HepG2 (cell line): ENCODE measurements around the gene CHPF. TPM values are rescaled to one million over a fixed set of nuclear protein-coding genes. Genes with fewer than 3 reads are reported as not detected.

Source experiments
- BORCS8-MEF2B ChIP-seq: sonication (generic); formaldehyde crosslinking; IDR thresholded peaks from 2 replicates; pipeline ENCODE4 v1.8.0; 2022; ENCODE audit warnings: mild to moderate bottlenecking, missing genetic modification reagents
- E2F5 ChIP-seq: sonication (generic); formaldehyde crosslinking; conservative IDR thresholded peaks from 2 replicates; pipeline ENCODE4 v1.4.0; 2020; ENCODE audit warnings: missing genetic modification reagents
- ELF1 ChIP-seq: sonication (generic); formaldehyde crosslinking; IDR thresholded peaks from 2 replicates; pipeline ENCODE4 v1.4.0; 2020; ENCODE audit warnings: missing genetic modification reagents
- FOXO1 ChIP-seq: sonication (generic); formaldehyde crosslinking; IDR thresholded peaks from 2 replicates; pipeline ENCODE4 v1.4.0; 2020; ENCODE audit warnings: missing genetic modification reagents
- FOXP4 ChIP-seq: sonication (generic); formaldehyde crosslinking; IDR thresholded peaks from 2 replicates; pipeline ENCODE4 v1.4.0; 2020; ENCODE audit warnings: missing genetic modification reagents
- GPN1 ChIP-seq: sonication (generic); formaldehyde crosslinking; IDR thresholded peaks from 2 replicates; pipeline ENCODE4 v1.5.1; 2020; ENCODE audit warnings: missing genetic modification reagents, borderline replicate concordance
- LCORL ChIP-seq, 2 experiments: fragments of 450-650 bp in 1 of 2; sonication (generic) in 1 of 2; formaldehyde crosslinking in 1 of 2; IDR thresholded peaks; 2 replicates each; pipeline versions ENCODE4 v1.5.0 to v1.6.1; 2017 to 2020; ENCODE audit warnings: antibody characterized with exemption in 1 of 2, missing genetic modification reagents in 1 of 2
- MAZ ChIP-seq, 2 experiments: sonication (generic) in 1 of 2; formaldehyde crosslinking in 1 of 2; IDR thresholded peaks; 2 replicates each; pipeline versions ENCODE4 v1.5.0 to v1.6.1; 2012 to 2020; ENCODE audit warnings: low read depth in 2 of 2, mild to moderate bottlenecking in 2 of 2, borderline replicate concordance in 1 of 2, improper control_type of control experiment in 1 of 2, low read length in 1 of 2, missing genetic modification reagents in 1 of 2, moderate library complexity in 1 of 2
- NCOR1 ChIP-seq: fragments of 200-600 bp; sonication (generic); IDR thresholded peaks from 2 replicates; pipeline ENCODE4 v1.7.0; 2017; ENCODE audit warnings: antibody characterized with exemption, low read length, borderline replicate concordance
- NR2F1 ChIP-seq, 2 experiments: fragments of 450-650 bp in 1 of 2; formaldehyde crosslinking in 1 of 2; IDR thresholded peaks; 2 replicates each; pipeline versions ENCODE4 v1.5.0 to v1.6.1; 2016 to 2020; ENCODE audit warnings: mild to moderate bottlenecking in 1 of 2, missing compliant biosample characterization in 1 of 2, missing genetic modification reagents in 1 of 2, moderate library complexity in 1 of 2
- PATZ1 ChIP-seq: sonication (generic); formaldehyde crosslinking; IDR thresholded peaks from 2 replicates; pipeline ENCODE4 v1.4.0; 2020; ENCODE audit warnings: missing genetic modification reagents
- POLR2G ChIP-seq: fragments of 200-400 bp; formaldehyde crosslinking; IDR thresholded peaks from 2 replicates; pipeline ENCODE4 v1.6.1; 2018; ENCODE audit warnings: mild to moderate bottlenecking, low read depth, low read length, moderate library complexity
- RXRB ChIP-seq: IDR thresholded peaks from 2 replicates; pipeline ENCODE4 v1.6.1; 2016; ENCODE audit warnings: borderline replicate concordance, missing genetic modification reagents, missing compliant biosample characterization
- SAP130 ChIP-seq: IDR thresholded peaks from 2 replicates; pipeline ENCODE4 v1.6.1; 2016; ENCODE audit warnings: low read depth
- TOPORS ChIP-seq: sonication (generic); formaldehyde crosslinking; IDR thresholded peaks from 2 replicates; pipeline ENCODE4 v1.8.0; 2023; ENCODE audit warnings: mild to moderate bottlenecking, missing genetic modification reagents
- ZNF281 ChIP-seq: sonication (generic); formaldehyde crosslinking; IDR thresholded peaks from 2 replicates; pipeline ENCODE4 v1.4.0; 2020; ENCODE audit warnings: missing genetic modification reagents, borderline replicate concordance
- ZNF296 ChIP-seq: sonication (generic); formaldehyde crosslinking; conservative IDR thresholded peaks from 2 replicates; pipeline ENCODE4 v1.5.0; 2020; ENCODE audit warnings: mild to moderate bottlenecking, missing genetic modification reagents
- ZNF558 ChIP-seq: sonication (generic); formaldehyde crosslinking; IDR thresholded peaks from 2 replicates; pipeline ENCODE4 v1.9.0; 2022; ENCODE audit warnings: mild to moderate bottlenecking, missing genetic modification reagents, borderline replicate concordance
- ZNF720 ChIP-seq: sonication (generic); formaldehyde crosslinking; IDR thresholded peaks from 2 replicates; pipeline ENCODE4 v1.4.0; 2020; ENCODE audit warnings: missing genetic modification reagents
- ZNF792 ChIP-seq: IDR thresholded peaks from 2 replicates; pipeline ENCODE4 v1.6.1; 2016
- polyA plus RNA-seq, 8 experiments: library from polyadenylated mRNA; depleted of rRNA in 3 of 8; stranded (reverse) in 7 of 8; unstranded in 1 of 8; fragments of >200 nt; fragmentation: Illumina TruSeq in 4 of 8; extraction: Trizol in 4 of 8; gene quantifications; 2 replicates each; pipeline versions ENCODE4 v1.2.1 to v1.2.3, GENCODE V29; 2011 to 2016; ENCODE audit warnings: low read depth in 4 of 8, missing spikeins in 1 of 8, mixed read lengths in 1 of 8; ENCODE audit not compliant: insufficient read depth in 1 of 8
- total RNA-seq, 5 experiments: library from RNA; depleted of rRNA; stranded (reverse); fragments of >200 nt; fragmentation: Illumina TruSeq; extraction: Trizol; gene quantifications; 2 replicates each; pipeline ENCODE4 v1.2.3, GENCODE V29; 2016; ENCODE audit warnings: low read depth in 1 of 5

CHPF gene
- total and polyA plus RNA-seq, 2 of the 13 experiments (the other 11 are each of a cell fraction or from before 2014, with no cell fraction given) = 79.6 to 111 TPM

- TF ChIP-seq FOXP4 (peak; percentile 44; the same call in 1 of the 2 replicates), NR2F1 (CRISPR knock-in tag; IDR thresholded peaks at IDR 0.05) (peak in 1 of 2 experiments; percentile 46; a peak in 1 of 4 replicates), ELF1 (CRISPR knock-in tag) (peak; percentile 37; the same call in 1 of the 2 replicates), MAZ (IDR thresholded peaks at IDR 0.05; ENCODE audit: borderline replicate concordance, low read depth, low read length) (no peak), MAZ (CRISPR knock-in tag; IDR thresholded peaks at IDR 0.05; ENCODE audit: low read depth) (peak; percentile 54; the same call in 1 of the 2 replicates), POLR2G (peak; percentile 56), E2F5 (CRISPR knock-in tag) (no peak), ZNF792 (CRISPR knock-in tag) (no peak), ZNF296 (CRISPR knock-in tag) (0 out of 2 replicates have a peak, but pooled peaks have one; percentile 76), SAP130 (CRISPR knock-in tag) (peak; percentile 12; the same call in 1 of the 2 replicates), ZNF281 (CRISPR knock-in tag) (no peak), RXRB (no peak), FOXO1 (peak; percentile 24; the same call in 1 of the 2 replicates), NCOR1 (no peak), PATZ1 (peak; percentile 12; the same call in 1 of the 2 replicates), TOPORS (CRISPR knock-in tag) (no peak), LCORL (IDR thresholded peaks at IDR 0.05) (no peak), LCORL (CRISPR knock-in tag; IDR thresholded peaks at IDR 0.05) (peak; percentile 56; the same call in 1 of the 2 replicates), BORCS8-MEF2B (CRISPR knock-in tag) (0 out of 2 replicates have a peak, but pooled peaks have one; percentile 52), GPN1 (CRISPR knock-in tag) (no peak), ZNF720 (CRISPR knock-in tag) (0 out of 2 replicates have a peak, but pooled peaks have one; percentile 26), ZNF558 (no peak)
Observed at GRCh38 chr2:219561179-219562048, 17.8 kb upstream of the CHPF start (continued).
